ENCODE data around the gene SMG9.

Gene SMG9

GRCh38 chr19:43798546-43799409, 44.0 kb upstream of the SMG9 start:
- no peaks in the 10 kb centered on the region for H3K36me3 ChIP-seq
- intact Hi-C loops (cut with DNase I; ENCODE audit: low total_unique reads), result no loop called here
- no peak for TF ChIP-seq CTCF (IDR thresholded peaks at IDR 0.05)
- H3K4me1 ChIP-seq, result peaks cover 0 to 13% (median 6%) of the 10 kb centered on the region in 4 donors
- no peak overlapping the region for H3K27ac ChIP-seq
- no peak for DNase-seq
- H3K9me3 ChIP-seq, result no peaks in the 10 kb centered on the region
- peak overlapping the region; percentile 38 to 46 for H3K4me3 ChIP-seq
- H3K27me3 ChIP-seq, result peaks cover 0 to 58% of the 10 kb centered on the region in 2 donors

GRCh38 chr19:43798026-43798545, 43.3 kb upstream of the SMG9 start:
- intact Hi-C loops (cut with DNase I; ENCODE audit: low total_unique reads), result no loop called here
- Histone ChIP-seq H3K36me3 (no peaks in the 10 kb centered on the region), H3K4me3 (peak overlapping the region; percentile 38 to 46), H3K27ac (no peak overlapping the region), H3K27me3 (peaks cover 0 to 54% of the 10 kb centered on the region in 2 donors), H3K4me1 (peaks cover 0 to 13% (median 6%) of the 10 kb centered on the region in 4 donors), H3K9me3 (no peaks in the 10 kb centered on the region)
- no peak for TF ChIP-seq CTCF (IDR thresholded peaks at IDR 0.05)
- DNase-seq, result no peak

- H3K9me3 ChIP-seq, result no peaks in the 10 kb centered on the region
- H3K36me3 ChIP-seq, result no peaks in the 10 kb centered on the region
- H3K4me1 ChIP-seq, result peaks cover 0 to 13% (median 6%) of the 10 kb centered on the region in 4 donors
- intact Hi-C loops (cut with DNase I; ENCODE audit: low total_unique reads), result no loop called here
- H3K27me3 ChIP-seq, result peaks cover 0 to 55% of the 10 kb centered on the region in 2 donors
- TF ChIP-seq CTCF (IDR thresholded peaks at IDR 0.05), result no peak
- no peak overlapping the region for H3K27ac ChIP-seq
- peak in 1 of 2 donors; percentile 46 for DNase-seq
- no peak overlapping the region for H3K4me3 ChIP-seq
Observed at GRCh38 chr19:43797556-43797955, 42.8 kb upstream of the SMG9 start.

- peaks cover 0 to 13% (median 6%) of the 10 kb centered on the region in 4 donors for H3K4me1 ChIP-seq
- DNase-seq, result peak in 1 of 2 donors; percentile 32
- H3K27ac ChIP-seq, result no peak overlapping the region
- intact Hi-C loops (cut with DNase I; ENCODE audit: low total_unique reads), result no loop called here
- H3K36me3 ChIP-seq, result no peaks in the 10 kb centered on the region
- no peak for TF ChIP-seq CTCF (IDR thresholded peaks at IDR 0.05)
- H3K4me3 ChIP-seq, result no peak overlapping the region
- H3K9me3 ChIP-seq, result no peaks in the 10 kb centered on the region
- peaks cover 0 to 51% of the 10 kb centered on the region in 2 donors for H3K27me3 ChIP-seq
Observed at GRCh38 chr19:43797118-43797517, 42.4 kb upstream of the SMG9 start.

GRCh38 chr19:43790587-43790986, 35.8 kb upstream of the SMG9 start:
- H3K36me3 ChIP-seq, result no peaks in the 10 kb centered on the region
- H3K9me3 ChIP-seq, result no peaks in the 10 kb centered on the region
- no peak for DNase-seq
- no peak for TF ChIP-seq CTCF (IDR thresholded peaks at IDR 0.05)
- no peak overlapping the region for H3K27ac ChIP-seq
- H3K27me3 ChIP-seq, result peaks cover 0 to 8% of the 10 kb centered on the region in 2 donors
- no peak overlapping the region for H3K4me3 ChIP-seq
- intact Hi-C loops (cut with DNase I; ENCODE audit: low total_unique reads), result no loop called here
- H3K4me1 ChIP-seq, result no peaks in the 10 kb centered on the region

Data from tibial artery (tissue), 4 donors.